Medulla oblongata (tissue), 1 donor: ENCODE results near the gene ESYT2.

Experiments used
- DNase-seq: peaks from one replicate; pipeline ENCODE4 v3.0.0-alpha.2; 2015; ENCODE audit errors: extremely low spot score

The ESYT2 gene

DNA sequence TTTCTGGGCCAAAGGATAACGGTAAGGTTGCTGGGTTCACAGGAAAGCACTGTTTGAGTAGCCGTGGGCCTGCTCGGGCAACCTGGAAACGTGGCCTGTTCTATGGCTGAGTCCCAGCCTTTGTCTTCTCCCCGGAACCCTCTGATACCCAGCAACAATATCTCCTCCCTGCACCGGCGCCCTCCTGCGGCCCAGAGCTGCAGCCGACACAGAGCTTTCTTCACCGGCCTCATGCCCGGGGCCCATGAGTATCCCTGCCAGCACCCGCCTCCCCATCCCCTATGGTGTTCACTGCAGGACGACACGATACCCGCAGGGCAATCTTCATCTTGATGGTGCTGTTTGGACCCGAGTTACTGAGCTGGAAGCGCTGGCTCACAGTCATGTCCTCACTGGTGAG, 86.1 kb downstream of the ESYT2 start:
- no peak for DNase-seq

DNA sequence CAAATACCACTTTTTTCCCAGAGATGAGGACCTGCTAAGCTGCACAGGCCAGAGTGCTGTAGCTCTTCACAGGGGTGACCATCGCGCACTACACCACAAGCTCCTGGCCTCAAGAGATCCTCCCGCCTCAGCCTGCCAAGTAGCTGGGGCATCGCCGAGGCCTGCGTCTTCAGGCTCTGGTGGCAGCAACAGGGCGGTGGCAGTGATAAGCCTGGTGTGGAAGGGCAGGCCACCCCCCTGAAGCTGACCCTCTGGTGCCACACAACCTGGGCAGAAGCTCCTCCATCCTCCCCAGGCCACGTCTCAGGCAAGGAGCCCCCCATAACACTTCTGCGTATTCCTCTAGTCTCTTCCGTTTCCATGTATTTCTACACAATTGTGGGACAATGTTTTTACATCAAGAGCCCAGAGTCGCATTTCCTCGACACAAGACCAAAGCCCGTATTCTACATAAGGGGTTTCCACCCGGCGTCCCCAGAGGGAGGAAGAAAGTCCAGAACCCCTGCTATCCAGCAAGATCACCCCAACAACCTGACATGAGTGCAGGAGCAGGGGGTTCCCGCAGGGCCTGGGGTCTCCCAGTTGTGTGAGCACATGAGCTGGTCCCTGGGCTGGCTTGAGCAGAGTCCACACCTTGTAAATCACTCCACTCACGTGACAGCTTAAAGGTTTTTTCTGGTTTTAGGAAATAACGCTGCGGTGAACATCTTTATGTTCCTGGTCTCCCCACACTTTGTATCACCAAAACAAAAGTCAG, 87.1 kb downstream of the ESYT2 start:
- no peak for DNase-seq

- no peak for DNase-seq
Observed at GRCh38 chr7:158741294-158741666, 88.0 kb downstream of the ESYT2 start.

GRCh38 chr7:158740657-158741293, 88.5 kb downstream of the ESYT2 start:
- DNase-seq = no peak

DNA sequence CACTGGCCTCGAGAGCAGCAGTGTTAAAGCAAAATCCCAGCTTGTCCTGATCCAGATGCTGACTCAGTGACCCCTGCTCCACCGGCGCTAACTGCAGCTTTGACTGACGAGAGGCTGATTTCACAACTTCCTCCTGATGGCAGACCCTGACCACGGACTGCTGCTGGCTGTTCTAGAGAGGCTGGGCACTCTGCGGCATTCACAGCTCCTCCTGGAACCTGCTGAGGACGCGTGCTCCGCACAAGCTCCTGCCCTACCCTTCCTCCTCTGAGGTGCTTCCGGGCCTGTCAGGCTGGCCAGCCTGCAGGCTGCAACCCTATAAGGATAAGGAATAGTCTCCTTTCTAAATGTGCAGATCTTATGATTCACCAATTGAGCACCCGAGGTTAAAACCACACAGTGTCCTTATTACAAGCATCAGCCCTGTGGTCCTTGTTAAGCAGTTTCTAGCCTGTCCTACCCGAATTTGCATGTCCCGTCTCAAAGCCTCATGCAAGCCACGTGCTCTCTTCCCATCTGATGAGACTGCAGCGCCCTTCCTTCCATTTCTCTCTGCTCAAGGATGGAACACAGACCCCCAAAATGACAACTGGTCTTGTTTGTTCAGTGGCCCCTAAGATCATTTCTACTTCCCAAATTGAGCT, 89.2 kb downstream of the ESYT2 start:
- peak; percentile 25 for DNase-seq

GRCh38 chr7:158738841-158739240, 90.5 kb downstream of the ESYT2 start:
- no peak for DNase-seq

- no peak for DNase-seq
Observed at GRCh38 chr7:158737064-158737695, 92.1 kb downstream of the ESYT2 start.

DNA sequence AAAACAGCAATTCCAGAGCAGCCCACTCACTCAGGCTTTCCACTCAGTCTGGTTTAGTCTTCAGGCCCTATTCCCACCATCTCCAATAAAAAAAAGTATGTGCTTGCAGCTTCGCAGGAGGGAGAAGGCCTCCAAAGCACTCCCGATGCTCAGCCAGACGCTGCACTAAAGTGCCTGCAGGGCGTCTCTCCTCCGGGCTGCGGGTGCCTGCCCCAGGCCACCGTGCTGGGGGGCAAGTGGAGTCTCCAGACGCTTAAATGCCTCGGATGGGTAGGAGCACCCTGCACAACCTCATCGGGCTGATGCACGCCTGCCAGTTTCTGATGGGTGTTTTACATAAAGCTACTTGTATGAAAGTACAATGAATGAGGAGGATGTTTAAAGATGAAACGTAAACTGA, 93.4 kb downstream of the ESYT2 start:
- no peak for DNase-seq

DNA sequence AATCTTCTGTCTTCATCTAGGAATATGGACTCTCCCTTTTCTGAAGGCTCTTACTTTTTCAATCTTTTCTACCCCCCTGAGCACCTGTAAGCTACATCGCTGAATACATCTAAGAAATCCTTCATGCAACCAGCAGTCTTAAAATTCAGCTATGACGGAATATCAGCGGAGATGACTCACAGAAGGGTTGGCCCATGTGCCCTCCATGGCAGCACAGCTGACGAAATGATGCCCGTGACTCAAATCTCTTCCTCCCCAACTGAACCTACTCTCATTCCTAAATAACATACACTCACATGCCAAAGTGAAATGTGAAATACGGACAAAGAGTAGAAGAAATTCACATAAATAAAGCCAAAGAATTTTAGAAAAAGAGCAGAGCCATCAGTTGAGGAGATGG, 94.4 kb downstream of the ESYT2 start:
- no peak for DNase-seq

DNA sequence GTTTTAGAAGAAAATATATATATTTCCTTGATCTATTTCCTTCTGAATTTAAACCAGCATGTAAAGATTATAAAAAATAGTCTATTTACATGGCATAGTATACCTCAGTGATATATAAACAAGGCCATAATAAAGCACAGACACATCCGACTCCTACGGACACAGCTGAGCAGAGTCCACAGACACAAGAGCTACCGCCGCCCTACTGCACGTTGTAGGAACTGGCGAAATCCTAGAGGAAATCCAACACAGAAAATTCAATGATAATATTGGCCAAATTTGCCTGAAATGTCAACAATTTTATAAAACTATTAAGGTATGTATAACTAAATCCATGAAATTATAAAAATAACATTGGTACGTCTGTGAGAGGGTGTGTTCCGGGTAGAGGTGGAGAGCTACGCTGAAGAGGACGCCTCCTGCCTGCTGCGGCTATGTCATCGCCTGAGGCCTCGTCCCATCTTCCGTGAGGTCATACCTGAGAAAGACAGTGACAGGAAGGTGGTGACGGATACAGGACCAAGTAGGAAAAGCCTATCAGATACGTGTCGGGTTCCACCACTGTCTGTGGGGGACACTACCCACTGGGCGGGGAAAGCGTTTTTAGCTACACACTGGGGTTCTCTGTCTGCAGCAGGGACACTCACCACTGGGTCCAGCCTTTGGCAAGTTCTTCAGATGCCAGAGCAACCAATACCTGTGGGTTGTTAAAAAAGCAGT, 95.4 kb downstream of the ESYT2 start:
- no peak for DNase-seq

- no peak for DNase-seq
Observed at GRCh38 chr7:158733220-158733519, 96.1 kb downstream of the ESYT2 start.

GRCh38 chr7:158732494-158733219, 96.7 kb downstream of the ESYT2 start:
- no peak for DNase-seq

DNA sequence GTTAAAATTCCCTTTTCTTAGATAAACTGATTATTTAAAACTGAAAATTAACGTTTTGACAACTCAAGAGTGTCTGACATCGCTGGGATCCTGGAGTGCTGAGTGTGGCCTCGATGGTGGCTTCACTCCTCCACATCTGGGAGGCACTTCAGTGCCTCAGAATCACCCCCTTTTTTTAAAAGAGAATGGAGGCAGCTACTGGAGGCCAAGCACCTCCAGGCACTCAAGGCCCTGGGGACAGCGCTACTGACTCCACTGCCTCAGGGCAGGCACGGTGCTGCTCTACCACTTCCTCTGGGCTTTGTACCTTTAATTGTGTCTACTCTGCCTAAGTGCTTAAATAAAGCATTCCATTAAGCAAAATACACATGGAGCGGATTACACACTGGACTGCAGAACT, 97.5 kb downstream of the ESYT2 start:
- DNase-seq = no peak

DNA sequence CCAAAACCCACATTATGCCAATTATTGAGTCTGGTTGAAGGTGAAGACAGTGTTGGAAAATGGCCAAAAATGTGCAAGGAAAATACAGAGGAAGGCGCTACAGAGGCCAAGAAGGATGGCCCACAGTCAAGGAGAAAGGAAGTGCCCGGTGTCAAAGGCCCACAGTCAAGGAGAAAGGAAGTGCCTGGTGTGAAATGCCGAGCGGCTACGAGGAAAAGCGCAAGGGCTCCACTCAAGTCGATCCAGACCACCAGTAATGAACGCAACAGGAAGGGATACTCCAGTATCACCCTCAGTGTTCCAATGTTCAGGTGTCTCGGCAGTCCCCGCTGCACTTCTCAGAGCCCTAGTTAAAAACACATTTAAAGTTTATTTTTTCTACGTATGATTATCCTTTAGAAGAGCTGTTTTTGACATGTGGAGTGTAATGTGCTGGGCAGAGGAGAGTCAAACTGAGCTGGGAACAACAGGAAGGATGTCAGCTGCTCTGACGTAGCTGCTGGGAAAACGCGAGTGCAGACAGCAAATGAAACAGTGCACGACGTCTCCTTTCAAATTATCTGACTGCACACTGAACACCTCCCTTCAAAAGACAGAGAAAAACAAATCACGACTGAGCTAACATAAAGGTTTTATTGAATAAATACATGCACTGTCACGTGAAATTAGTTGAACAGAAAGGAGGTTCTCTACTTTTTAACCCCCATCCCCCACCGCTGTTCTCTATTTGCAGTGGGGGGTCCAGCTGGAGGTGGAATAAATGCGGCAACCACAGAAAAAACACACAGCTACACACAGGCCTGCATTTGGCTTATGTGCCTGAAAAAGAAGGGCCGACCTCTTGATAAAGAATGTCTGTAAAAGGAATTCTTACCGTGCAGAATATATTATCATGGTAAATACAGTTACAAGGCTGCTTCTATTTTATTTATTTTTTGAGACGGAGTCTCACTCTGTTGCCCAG, 98.6 kb downstream of the ESYT2 start:
- DNase-seq = peak; percentile 33

DNA sequence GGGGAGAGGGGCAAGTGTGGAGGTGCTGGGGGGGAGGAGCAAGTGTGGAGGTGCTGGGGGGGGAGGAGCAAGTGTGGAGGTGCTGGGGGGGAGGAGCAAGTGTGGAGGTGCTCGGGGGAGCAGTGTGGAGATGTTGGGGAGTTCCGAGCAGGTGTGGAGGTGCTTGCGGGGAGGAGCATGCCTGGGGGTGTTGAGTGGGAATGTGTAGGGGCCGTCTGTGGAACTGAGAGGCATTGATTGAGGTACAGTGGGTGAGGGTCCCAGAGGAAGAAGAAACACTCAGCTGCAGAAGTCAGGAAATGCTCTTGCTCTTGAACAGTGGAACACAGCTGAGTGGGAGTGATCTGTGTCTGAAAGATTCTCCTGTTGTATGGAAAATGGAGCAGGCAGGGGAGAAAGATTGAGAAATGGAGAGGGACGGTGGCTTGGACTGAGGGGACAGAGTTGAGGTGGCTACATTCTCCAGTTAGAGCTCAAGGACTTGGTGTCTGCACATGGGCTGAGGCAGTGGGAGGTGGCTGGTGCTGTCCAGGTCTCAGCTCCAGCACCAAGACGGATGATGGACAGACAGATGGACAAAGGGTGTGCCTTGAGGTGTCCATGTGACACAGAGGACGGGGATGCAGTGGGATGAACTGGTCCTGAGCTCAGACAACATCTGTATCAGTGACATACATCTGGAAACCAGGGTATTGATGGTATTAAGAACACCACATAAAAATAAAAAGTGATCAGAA, 99.5 kb downstream of the ESYT2 start:
- no peak for DNase-seq

DNA sequence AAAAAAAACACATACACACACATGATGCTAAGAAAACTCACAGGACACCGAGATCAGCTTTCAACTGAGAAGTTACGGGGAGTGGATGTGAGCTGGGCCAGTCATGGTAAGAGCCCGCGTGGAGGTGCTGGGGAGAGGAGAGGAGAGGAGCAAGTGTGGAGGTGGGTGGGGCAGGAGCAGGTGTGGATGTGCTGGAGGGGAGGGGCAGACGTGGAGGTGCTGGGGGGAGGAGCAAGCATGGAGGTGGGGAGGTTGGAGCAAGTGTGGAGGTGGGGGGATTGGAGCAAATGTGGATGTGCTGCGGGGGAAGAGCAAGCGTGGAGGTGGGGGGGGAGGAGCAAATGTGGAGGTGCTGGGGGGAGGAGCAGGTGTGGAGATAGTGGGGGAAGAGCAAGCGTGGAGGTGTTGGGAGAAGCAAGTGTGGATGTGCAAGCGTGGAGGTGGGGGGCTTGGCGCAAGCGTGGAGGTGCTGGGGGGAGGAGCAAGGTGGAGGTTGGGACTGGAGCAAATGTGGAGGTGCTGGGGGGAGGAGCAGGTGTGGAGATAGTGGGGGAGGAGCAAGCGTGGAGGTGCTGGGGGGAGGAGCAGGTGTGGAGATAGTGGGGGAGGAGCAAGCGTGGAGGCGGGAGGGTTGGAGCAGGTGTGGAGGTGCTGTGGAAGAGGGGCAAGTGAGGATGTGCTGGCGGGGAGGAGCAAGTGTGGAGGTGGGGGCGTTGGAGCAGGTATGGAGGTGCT, 100.2 kb downstream of the ESYT2 start:
- no peak for DNase-seq

DNA sequence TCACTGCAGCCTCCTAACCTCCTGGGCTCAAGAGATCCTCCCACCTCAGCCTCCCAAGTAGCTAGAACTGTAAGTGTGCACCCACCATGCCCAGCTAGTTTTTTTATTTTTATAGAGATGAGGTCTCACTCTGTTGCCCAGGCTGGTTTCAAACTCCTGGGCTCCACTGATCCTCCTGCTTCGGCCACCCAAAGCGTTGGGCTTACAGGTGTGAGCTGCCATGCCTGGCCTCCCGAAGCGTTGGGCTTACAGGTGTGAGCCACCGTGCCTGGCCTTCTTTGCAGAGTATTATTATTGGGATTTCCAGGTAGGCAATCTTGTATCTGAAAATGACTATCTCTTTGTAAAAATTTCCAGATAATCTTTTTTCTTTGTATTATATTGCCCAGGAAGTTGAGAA, 101.6 kb downstream of the ESYT2 start:
- DNase-seq = no peak

DNA sequence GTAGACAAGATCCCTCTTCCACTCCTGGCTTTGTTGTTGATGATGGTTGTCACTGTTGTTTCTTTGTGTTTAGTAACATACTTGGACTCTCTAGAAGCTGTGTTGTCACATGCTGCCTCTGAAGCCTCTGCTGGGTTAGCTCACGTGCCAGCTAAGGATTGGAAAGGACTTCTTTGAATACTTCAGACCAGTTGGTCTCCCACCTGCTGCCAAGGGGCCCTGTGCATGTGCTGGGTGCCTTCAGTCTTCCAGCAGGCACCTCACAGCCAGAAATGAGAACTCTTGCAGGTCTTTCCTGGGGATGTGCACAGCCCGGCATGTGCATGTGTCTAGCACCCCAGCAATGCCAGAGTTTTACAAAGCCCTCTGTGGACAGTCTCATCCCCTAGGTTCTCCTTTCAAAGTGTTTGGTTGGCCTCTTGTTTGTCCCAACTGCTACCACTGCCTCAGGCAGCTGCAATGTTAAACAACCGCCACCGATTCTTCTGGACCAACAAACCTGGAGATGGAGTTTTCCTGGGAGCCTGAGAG, 103.0 kb downstream of the ESYT2 start:
- DNase-seq = no peak

DNA sequence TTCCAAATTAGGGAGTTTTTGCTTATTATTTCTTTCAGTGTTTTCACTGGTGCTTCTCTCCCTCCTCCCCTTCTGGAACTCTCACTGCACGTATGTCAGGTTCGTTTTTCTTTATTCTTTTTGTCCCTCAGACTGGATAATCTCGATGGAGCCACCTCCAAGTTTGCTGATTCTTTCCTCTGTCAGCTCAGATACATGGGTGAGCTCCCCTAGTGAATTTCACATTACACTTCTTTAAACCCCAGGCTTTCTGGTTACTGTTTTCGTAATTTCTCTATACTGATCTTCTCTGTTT, 103.9 kb downstream of the ESYT2 start:
- no peak for DNase-seq
